ENCODE measurements around the gene CPED1.

- TF ChIP-seq, protein P1, sequence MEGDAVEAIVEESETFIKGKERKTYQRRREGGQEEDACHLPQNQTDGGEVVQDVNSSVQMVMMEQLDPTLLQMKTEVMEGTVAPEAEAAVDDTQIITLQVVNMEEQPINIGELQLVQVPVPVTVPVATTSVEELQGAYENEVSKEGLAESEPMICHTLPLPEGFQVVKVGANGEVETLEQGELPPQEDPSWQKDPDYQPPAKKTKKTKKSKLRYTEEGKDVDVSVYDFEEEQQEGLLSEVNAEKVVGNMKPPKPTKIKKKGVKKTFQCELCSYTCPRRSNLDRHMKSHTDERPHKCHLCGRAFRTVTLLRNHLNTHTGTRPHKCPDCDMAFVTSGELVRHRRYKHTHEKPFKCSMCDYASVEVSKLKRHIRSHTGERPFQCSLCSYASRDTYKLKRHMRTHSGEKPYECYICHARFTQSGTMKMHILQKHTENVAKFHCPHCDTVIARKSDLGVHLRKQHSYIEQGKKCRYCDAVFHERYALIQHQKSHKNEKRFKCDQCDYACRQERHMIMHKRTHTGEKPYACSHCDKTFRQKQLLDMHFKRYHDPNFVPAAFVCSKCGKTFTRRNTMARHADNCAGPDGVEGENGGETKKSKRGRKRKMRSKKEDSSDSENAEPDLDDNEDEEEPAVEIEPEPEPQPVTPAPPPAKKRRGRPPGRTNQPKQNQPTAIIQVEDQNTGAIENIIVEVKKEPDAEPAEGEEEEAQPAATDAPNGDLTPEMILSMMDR (IDR thresholded peaks at IDR 0.05): no peak
- TF ChIP-seq EZH2 (IDR thresholded peaks at IDR 0.05) (no peak), EZH2phosphoT487 (IDR thresholded peaks at IDR 0.05) (no peak)
Measured at GRCh38 chr7:121302214-121302745, 313.8 kb downstream of the CPED1 start.
